ENCODE measurements around the gene ABCD4.

The ABCD4 gene

GRCh38 chr14:74244115-74244514 is 58.6 kb downstream of the ABCD4 start:
- Histone ChIP-seq H3K36me3 (replicated peaks) (no peaks in the 10 kb centered on the region), H3K4me3 (ENCODE audit: low read depth, low read length) (no peak overlapping the region), H3K27me3 (replicated peaks) (peaks cover 78% of the 10 kb centered on the region), H3K27ac (no peak overlapping the region)
- no peak for DNase-seq
- peak; percentile 21 for TF ChIP-seq CTCF (IDR thresholded peaks at IDR 0.05; ENCODE audit: low read depth, low read length, missing control alignments)
- in situ Hi-C loops (cut with HindIII; ENCODE audit: low pct_ligation_motif_present, low sequenced_read_pairs) = no loop called here

- in situ Hi-C loops (cut with HindIII; ENCODE audit: low pct_ligation_motif_present, low sequenced_read_pairs) = no loop called here
- H3K4me3 ChIP-seq (ENCODE audit: low read depth, low read length) = no peak overlapping the region
- H3K36me3 ChIP-seq (replicated peaks) = no peaks in the 10 kb centered on the region
- DNase-seq = no peak
- no peak for TF ChIP-seq CTCF (IDR thresholded peaks at IDR 0.05; ENCODE audit: low read depth, low read length, missing control alignments)
- H3K27ac ChIP-seq = no peak overlapping the region
- H3K27me3 ChIP-seq (replicated peaks) = peaks cover 89% of the 10 kb centered on the region
Measured at GRCh38 chr14:74243051-74243450, 59.7 kb downstream of the ABCD4 start.

GRCh38 chr14:74242780-74243042 is 60.0 kb downstream of the ABCD4 start:
- in situ Hi-C loops (cut with HindIII; ENCODE audit: low pct_ligation_motif_present, low sequenced_read_pairs) = no loop called here
- H3K27me3 ChIP-seq (replicated peaks) = peaks cover 89% of the 10 kb centered on the region
- DNase-seq = no peak
- H3K4me3 ChIP-seq (ENCODE audit: low read depth, low read length) = no peak overlapping the region
- no peak overlapping the region for H3K27ac ChIP-seq
- no peaks in the 10 kb centered on the region for H3K36me3 ChIP-seq (replicated peaks)
- no peak for TF ChIP-seq CTCF (IDR thresholded peaks at IDR 0.05; ENCODE audit: low read depth, low read length, missing control alignments)

GRCh38 chr14:74242021-74242779 is 60.5 kb downstream of the ABCD4 start:
- H3K27ac ChIP-seq = no peak overlapping the region
- in situ Hi-C loops (cut with HindIII; ENCODE audit: low pct_ligation_motif_present, low sequenced_read_pairs) = no loop called here
- peaks cover 92% of the 10 kb centered on the region for H3K27me3 ChIP-seq (replicated peaks)
- H3K36me3 ChIP-seq (replicated peaks) = no peaks in the 10 kb centered on the region
- no peak for TF ChIP-seq CTCF (IDR thresholded peaks at IDR 0.05; ENCODE audit: low read depth, low read length, missing control alignments)
- DNase-seq = no peak
- H3K4me3 ChIP-seq (ENCODE audit: low read depth, low read length) = no peak overlapping the region

- in situ Hi-C loops (cut with HindIII; ENCODE audit: low pct_ligation_motif_present, low sequenced_read_pairs) = no loop called here
- DNase-seq = no peak
- Histone ChIP-seq H3K27me3 (replicated peaks) (peaks cover 88% of the 10 kb centered on the region), H3K4me3 (ENCODE audit: low read depth, low read length) (no peak overlapping the region), H3K36me3 (replicated peaks) (no peaks in the 10 kb centered on the region), H3K27ac (no peak overlapping the region)
- TF ChIP-seq CTCF (IDR thresholded peaks at IDR 0.05; ENCODE audit: low read depth, low read length, missing control alignments) = no peak
Measured at GRCh38 chr14:74241652-74242017, 61.1 kb downstream of the ABCD4 start.

All from brain microvascular endothelial cell (primary cell).